Ishikawa (cell line): ENCODE measurements around the gene LEKR1.

Experiments
- CEBPB ChIP-seq: IDR thresholded peaks from 2 replicates; pipeline ENCODE4 v1.6.1; 2012
- CREB1 ChIP-seq: IDR thresholded peaks from 2 replicates; pipeline ENCODE4 v1.6.1; 2012; ENCODE audit warnings: low read depth
- EGR1 ChIP-seq: IDR thresholded peaks from 2 replicates; pipeline ENCODE4 v1.6.1; 2012
- EP300 ChIP-seq: IDR thresholded peaks from 2 replicates; pipeline ENCODE4 v1.6.1; 2012; ENCODE audit warnings: borderline replicate concordance
- FOXM1 ChIP-seq: IDR thresholded peaks from 2 replicates; pipeline ENCODE4 v1.6.1; 2012; ENCODE audit warnings: low read depth, borderline replicate concordance
- NFIC ChIP-seq: IDR thresholded peaks from 2 replicates; pipeline ENCODE4 v1.6.1; 2012
- RAD21 ChIP-seq: IDR thresholded peaks from 2 replicates; pipeline ENCODE4 v1.6.1; 2012; ENCODE audit warnings: low read depth
- TAF1 ChIP-seq: IDR thresholded peaks from 2 replicates; pipeline ENCODE4 v1.6.1; 2012; ENCODE audit warnings: low read depth, mild to moderate bottlenecking
- TCF12 ChIP-seq: IDR thresholded peaks from 2 replicates; pipeline ENCODE4 v1.6.1; 2012; ENCODE audit warnings: low read depth
- TEAD4 ChIP-seq: IDR thresholded peaks from 2 replicates; pipeline ENCODE4 v1.6.1; 2012
- YY1 ChIP-seq: IDR thresholded peaks from 2 replicates; pipeline ENCODE4 v1.6.1; 2012; ENCODE audit warnings: low read depth
- ZBTB7A ChIP-seq: IDR thresholded peaks from 2 replicates; pipeline ENCODE4 v1.6.1; 2012; ENCODE audit warnings: low read depth
- TF ChIP-seq, protein P1 (sequence below): IDR thresholded peaks from 2 replicates; pipeline ENCODE4 v1.6.1; 2012
- TF ChIP-seq, protein P2 (sequence below): IDR thresholded peaks from 2 replicates; pipeline ENCODE4 v1.6.1; 2012
- TF ChIP-seq, protein P3 (sequence below): IDR thresholded peaks from 2 replicates; pipeline ENCODE4 v1.6.1; 2012; ENCODE audit warnings: low read depth, mild to moderate bottlenecking

LEKR1 gene

DNA sequence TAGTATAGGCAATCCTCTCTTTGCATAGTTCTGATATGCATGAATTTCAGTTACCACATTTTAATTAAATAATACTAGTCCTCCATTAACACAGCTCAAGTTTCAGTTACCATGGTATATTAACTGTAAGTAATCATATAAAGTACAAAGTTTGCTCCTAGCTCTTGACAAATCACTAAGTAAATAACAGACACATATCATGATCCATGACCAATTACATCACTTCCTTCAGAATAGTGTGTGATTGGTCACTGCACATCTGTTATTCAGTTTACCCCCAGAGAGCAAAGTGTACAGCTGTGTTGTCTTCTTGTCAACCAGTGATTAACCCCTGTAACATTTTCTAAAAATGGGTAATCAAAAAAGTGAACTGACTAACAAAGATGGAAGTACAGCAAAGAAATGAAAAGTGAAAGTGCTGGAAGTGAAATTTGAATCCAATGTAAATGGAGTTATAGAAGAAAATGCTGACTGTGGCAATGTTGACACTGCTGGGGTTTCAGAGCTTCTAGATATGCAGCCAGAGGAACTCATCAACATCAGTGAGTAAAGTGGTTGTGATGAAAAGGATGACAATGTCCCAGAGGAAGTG is 30.2 kb upstream of the LEKR1 start:
- no peak for TF ChIP-seq TCF12

DNA sequence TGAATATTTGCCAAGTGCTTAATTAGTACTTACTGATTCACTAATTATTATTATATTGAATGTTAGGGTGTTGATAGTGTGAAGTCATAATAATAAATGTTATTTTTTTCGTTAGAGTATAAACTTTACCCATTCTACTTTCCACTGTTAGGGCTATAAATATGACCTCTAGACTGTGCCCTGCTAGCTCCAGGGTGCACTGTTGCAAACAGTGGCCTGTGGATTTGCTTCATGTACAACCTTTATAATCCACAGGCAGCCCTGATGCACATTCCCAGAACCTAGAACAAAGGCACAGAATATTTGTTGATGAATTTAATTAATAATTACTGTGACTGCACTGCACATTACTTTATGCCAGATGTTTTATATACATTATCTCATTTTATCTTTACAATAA is 28.8 kb upstream of the LEKR1 start:
- TF ChIP-seq CEBPB (no peak), TEAD4 (no peak), YY1 (no peak), TAF1 (no peak), NFIC (no peak), FOXM1 (no peak), EGR1 (no peak), CREB1 (no peak), ZBTB7A (no peak), TCF12 (no peak), EP300 (no peak), RAD21 (no peak)
- TF ChIP-seq, protein P1, sequence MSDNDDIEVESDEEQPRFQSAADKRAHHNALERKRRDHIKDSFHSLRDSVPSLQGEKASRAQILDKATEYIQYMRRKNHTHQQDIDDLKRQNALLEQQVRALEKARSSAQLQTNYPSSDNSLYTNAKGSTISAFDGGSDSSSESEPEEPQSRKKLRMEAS: no peak
- TF ChIP-seq, protein P2, sequence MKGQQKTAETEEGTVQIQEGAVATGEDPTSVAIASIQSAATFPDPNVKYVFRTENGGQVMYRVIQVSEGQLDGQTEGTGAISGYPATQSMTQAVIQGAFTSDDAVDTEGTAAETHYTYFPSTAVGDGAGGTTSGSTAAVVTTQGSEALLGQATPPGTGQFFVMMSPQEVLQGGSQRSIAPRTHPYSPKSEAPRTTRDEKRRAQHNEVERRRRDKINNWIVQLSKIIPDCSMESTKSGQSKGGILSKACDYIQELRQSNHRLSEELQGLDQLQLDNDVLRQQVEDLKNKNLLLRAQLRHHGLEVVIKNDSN: no peak
- TF ChIP-seq, protein P3, sequence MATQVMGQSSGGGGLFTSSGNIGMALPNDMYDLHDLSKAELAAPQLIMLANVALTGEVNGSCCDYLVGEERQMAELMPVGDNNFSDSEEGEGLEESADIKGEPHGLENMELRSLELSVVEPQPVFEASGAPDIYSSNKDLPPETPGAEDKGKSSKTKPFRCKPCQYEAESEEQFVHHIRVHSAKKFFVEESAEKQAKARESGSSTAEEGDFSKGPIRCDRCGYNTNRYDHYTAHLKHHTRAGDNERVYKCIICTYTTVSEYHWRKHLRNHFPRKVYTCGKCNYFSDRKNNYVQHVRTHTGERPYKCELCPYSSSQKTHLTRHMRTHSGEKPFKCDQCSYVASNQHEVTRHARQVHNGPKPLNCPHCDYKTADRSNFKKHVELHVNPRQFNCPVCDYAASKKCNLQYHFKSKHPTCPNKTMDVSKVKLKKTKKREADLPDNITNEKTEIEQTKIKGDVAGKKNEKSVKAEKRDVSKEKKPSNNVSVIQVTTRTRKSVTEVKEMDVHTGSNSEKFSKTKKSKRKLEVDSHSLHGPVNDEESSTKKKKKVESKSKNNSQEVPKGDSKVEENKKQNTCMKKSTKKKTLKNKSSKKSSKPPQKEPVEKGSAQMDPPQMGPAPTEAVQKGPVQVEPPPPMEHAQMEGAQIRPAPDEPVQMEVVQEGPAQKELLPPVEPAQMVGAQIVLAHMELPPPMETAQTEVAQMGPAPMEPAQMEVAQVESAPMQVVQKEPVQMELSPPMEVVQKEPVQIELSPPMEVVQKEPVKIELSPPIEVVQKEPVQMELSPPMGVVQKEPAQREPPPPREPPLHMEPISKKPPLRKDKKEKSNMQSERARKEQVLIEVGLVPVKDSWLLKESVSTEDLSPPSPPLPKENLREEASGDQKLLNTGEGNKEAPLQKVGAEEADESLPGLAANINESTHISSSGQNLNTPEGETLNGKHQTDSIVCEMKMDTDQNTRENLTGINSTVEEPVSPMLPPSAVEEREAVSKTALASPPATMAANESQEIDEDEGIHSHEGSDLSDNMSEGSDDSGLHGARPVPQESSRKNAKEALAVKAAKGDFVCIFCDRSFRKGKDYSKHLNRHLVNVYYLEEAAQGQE: no peak

DNA sequence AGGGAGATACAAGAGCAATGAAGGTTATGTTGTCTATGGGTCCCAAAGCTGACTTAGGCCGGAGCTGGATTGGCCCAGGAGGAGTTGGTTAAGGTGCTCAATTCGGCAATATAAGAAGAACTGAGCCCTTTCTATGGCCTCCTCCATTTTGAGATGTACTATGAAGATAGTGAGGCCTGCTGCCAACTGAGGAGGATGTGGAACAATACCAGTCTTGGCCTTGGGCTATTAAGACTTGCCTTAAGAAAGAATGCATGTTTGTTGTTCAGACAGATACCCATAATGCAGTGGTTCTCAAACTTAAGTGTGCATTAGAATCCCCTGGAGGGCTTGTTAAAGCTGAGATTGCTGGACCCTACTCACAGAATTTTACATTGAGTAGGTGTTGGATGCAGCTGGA is 24.4 kb upstream of the LEKR1 start:
- TF ChIP-seq, protein P1: no peak

DNA sequence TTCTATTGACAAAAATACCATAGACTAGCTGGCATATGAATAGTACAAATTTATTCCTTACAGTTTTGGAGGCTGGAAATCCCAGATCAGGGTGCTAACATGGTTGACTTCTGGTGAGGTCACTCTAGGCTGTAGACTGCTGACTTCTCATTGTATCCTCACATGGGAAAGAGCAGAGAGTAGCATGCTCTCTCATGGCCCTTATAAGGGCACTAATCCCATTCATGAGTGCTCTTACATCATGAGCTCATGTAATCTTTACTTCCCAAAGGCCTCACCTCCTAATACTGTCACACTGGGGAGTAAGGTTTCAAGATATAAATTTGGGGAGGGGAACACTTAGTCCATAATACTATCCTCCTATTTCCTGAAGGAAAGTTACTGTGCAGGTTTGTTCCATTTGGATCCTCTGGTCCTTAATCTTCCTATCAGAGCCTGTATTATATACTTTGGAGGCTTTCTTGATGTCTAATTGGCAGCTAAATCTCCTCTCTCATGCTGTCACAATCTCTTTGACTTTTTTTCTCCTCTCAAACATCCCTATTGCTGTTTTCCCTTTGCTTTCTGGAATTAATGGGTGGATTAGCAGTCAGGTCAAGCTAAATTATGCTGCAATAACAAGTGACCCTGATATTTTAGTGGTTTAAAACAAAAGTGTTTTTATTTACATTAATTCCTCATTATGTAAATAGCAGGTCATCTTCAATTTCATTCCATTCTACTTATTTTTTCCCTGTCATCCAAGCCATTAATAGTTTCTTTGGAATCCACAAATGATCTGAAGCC is 23.1 kb upstream of the LEKR1 start:
- no peak for TF ChIP-seq CREB1
- no peak for TF ChIP-seq CEBPB
- TF ChIP-seq, protein P2: no peak
- TF ChIP-seq, protein P1: no peak
- TF ChIP-seq TCF12: no peak
- no peak for TF ChIP-seq ZBTB7A
- no peak for TF ChIP-seq RAD21
- TF ChIP-seq EP300: no peak
- TF ChIP-seq, protein P3: no peak
- TF ChIP-seq FOXM1: no peak
- no peak for TF ChIP-seq NFIC
- TF ChIP-seq EGR1: no peak
- no peak for TF ChIP-seq YY1
- TF ChIP-seq TAF1: no peak
- TF ChIP-seq TEAD4: no peak

DNA sequence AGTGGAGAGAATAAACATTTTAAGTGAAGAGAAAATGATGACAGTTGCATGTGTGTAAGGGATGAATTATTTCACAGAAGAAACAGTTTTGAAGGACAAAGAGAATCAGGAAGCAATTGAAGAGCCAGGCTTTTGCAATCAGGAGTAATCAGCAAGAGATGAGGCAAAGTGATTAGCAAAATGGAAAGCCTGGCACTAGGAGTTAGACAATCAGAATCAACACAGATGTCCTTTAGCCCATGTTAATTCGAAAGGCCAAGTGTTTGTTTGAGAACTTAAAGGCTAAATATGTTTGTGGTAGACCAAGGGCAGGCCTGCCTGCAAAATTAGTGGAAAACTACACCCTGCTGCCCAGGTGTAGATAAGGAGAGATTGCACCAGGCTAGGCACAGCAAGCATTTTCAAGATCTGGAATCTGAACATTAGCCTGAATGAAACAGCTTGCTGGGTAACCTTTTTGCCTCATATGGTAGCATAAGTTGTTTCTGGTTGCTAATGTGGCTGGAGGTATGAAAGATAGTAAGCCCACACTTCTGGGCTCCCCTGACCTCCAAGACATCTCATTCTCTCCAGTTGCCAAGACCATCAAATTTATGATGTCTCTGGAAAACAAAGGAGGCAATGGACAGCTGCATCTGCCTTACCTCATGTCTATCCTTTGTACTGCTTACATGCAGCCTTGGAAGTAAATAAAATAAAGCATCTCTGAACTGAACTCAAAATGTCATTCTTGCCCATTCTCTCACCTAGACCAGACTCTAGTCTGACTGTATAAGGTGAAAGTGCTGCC is 22.0 kb upstream of the LEKR1 start:
- TF ChIP-seq TCF12 (no peak), ZBTB7A (no peak), TEAD4 (no peak), FOXM1 (no peak), CREB1 (no peak)

DNA sequence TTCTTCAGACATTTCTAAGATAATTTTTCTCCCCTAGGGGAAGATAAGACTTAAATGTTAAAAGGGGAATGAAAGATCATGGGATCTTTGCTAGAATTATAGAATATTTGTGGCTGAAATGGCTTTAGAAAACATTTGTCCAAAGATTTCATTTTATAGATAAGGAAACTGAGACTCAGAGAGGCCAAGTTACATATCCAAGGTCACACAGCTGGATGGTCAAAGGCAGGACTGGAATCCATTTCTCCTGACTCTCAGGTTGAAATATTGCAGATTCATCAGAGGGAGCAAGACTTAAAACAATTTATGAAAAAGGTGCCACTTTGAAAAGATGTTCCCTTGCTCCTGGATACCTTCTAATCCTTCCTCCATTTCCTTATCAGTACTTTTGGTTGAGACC is 19.5 kb upstream of the LEKR1 start:
- TF ChIP-seq CREB1 (no peak), CEBPB (no peak), TEAD4 (no peak), EP300 (no peak), YY1 (no peak), TAF1 (no peak), NFIC (no peak), EGR1 (no peak), FOXM1 (no peak), TCF12 (no peak), ZBTB7A (no peak), RAD21 (no peak)
- TF ChIP-seq, protein P1: no peak
- TF ChIP-seq, protein P2: no peak
- TF ChIP-seq, protein P3: no peak
